ENCODE results near the gene RNF213. TPM values are rescaled to one million over a fixed set of nuclear protein-coding genes. Genes with fewer than 3 reads are reported as not detected.

The RNF213 gene
- total RNA-seq, 4 donors from 2014 or later = 83.6 to 205 (median 103) TPM

DNA sequence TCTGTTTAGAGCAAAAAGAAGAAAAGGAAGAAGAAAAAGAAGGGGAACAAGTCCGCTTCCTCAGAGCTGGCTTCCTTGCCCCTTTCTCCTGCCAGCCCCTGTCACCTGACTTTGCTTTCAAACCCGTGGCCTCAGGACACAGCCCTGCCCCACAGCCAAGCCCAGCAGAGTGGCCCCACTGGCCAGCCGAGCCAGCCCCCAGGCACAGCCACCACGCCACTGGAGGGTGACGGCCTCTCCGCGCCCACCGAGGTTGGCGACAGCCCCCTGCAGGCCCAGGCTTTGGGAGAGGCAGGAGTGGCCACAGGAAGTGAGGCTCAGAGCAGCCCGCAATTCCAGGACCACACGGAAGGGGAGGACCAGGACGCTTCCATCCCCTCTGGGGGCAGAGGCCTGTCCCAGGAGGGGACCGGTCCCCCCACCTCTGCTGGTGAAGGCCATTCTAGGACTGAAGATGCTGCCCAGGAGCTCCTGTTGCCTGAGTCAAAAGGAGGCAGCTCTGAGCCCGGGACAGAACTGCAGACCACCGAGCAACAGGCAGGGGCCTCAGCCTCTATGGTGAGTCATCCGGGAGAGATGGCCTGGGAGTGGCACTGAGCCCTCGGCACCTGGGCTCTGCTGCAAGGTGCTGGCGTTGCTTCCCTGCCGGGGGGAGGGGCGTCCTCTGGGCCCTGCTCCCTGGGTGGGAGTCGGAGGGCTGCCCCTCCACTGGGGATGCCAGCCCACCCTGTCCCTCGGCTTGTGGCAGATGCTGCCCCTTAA is 27.3 kb downstream of the RNF213 start:
- DNase-seq (ENCODE audit: low spot score) (no peak), ATAC-seq (ENCODE audit: low FRiP score) (no peak)
- TF ChIP-seq, protein P1, sequence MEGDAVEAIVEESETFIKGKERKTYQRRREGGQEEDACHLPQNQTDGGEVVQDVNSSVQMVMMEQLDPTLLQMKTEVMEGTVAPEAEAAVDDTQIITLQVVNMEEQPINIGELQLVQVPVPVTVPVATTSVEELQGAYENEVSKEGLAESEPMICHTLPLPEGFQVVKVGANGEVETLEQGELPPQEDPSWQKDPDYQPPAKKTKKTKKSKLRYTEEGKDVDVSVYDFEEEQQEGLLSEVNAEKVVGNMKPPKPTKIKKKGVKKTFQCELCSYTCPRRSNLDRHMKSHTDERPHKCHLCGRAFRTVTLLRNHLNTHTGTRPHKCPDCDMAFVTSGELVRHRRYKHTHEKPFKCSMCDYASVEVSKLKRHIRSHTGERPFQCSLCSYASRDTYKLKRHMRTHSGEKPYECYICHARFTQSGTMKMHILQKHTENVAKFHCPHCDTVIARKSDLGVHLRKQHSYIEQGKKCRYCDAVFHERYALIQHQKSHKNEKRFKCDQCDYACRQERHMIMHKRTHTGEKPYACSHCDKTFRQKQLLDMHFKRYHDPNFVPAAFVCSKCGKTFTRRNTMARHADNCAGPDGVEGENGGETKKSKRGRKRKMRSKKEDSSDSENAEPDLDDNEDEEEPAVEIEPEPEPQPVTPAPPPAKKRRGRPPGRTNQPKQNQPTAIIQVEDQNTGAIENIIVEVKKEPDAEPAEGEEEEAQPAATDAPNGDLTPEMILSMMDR (IDR thresholded peaks at IDR 0.05) = no peak

GRCh38 chr17:80289616-80290015 is 29.0 kb downstream of the RNF213 start:
- TF ChIP-seq, protein P1 (IDR thresholded peaks at IDR 0.05) = no peak
- ATAC-seq (ENCODE audit: low FRiP score) (no peak), DNase-seq (ENCODE audit: low spot score) (no peak)

GRCh38 chr17:80290156-80290555 is 29.5 kb downstream of the RNF213 start:
- TF ChIP-seq, protein P1 (IDR thresholded peaks at IDR 0.05) = no peak
- DNase-seq (ENCODE audit: low spot score) = no peak
- ATAC-seq (ENCODE audit: low FRiP score) = no peak

GRCh38 chr17:80291260-80291659 is 30.6 kb downstream of the RNF213 start:
- TF ChIP-seq, protein P1 (IDR thresholded peaks at IDR 0.05) = no peak
- DNase-seq (ENCODE audit: low spot score) (no peak), ATAC-seq (ENCODE audit: low FRiP score) (no peak)

DNA sequence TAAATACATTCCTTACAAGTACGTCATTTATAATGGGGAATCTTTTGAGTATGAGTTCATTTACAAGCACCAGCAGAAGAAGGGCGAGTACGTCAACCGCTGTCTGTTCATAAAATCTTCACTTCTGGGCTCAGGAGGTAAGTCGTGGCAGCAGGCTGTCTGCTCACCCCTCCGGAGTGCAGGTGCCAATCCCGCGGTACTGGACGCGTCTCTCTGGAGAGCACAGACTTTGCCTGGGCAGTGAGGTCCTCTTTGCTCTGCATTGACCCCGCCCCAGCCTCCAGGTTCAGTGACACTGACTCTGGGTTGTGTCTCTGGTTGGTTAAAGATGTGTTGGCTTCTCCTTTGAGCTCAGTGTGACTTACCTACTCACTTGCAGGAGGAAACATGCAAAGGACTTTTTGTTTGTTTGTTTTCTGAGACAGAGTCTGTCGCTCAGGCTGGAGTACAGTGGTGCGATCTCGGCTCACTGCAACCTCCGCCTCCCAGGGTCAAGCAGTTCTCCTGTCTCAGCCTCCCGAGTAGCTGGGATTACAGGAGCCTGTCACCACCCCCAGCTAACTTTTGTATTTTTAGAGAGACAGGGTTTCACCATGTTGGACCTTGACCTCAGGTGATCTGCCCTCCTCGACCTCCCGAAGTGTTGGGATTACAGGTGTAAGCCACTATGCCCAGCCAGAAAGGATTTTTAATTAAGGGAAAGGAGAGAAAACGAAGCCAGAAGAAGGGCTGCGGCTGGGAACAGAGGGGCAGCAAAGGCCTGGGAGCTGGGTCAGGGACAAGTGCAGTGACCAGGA is 31.2 kb downstream of the RNF213 start:
- DNase-seq (ENCODE audit: low spot score) (no peak), ATAC-seq (ENCODE audit: low FRiP score) (no peak)
- TF ChIP-seq, protein P1 (IDR thresholded peaks at IDR 0.05) = no peak

- TF ChIP-seq, protein P1 (IDR thresholded peaks at IDR 0.05) = no peak
- ATAC-seq (ENCODE audit: low FRiP score) (no peak), DNase-seq (ENCODE audit: low spot score) (no peak)
Measured at GRCh38 chr17:80292521-80292971, 31.9 kb downstream of the RNF213 start.

All from omental fat pad (tissue), 4 donors.